MM.1S (cell line): ENCODE results near the gene PRKG2.

Experiments used
- DNase-seq: peaks from one replicate; pipeline ENCODE4 v3.0.0-alpha.2; 2015
- H2AFZ ChIP-seq: fragments of 300-600 bp; sonication (generic); 2 replicates; pipeline ENCODE4 v1.6.0; 2016; ENCODE audit warnings: antibody characterized with exemption, low read length
- H3F3A ChIP-seq: fragments of 300-600 bp; sonication (generic); 2 replicates; pipeline ENCODE4 v1.6.1; 2016; ENCODE audit warnings: mild to moderate bottlenecking, antibody characterized with exemption, low read length, moderate library complexity, mixed read lengths; ENCODE audit not compliant: insufficient read depth
- H3K27ac ChIP-seq: fragments of 300-600 bp; sonication (generic); 2 replicates; pipeline ENCODE4 v1.5.1; 2016; ENCODE audit warnings: mild to moderate bottlenecking, low read length
- H3K27me3 ChIP-seq: fragments of 300-600 bp; sonication (generic); replicated peaks from 2 replicates; pipeline ENCODE4 v1.6.0; 2016; ENCODE audit warnings: low read length; ENCODE audit not compliant: insufficient read depth
- H3K36me3 ChIP-seq: fragments of 300-600 bp; sonication (generic); replicated peaks from 2 replicates; pipeline ENCODE4 v1.6.1; 2016; ENCODE audit warnings: mild to moderate bottlenecking, low read length, mixed read lengths; ENCODE audit not compliant: insufficient read depth
- H3K4me1 ChIP-seq: fragments of 300-600 bp; sonication (generic); 2 replicates; pipeline ENCODE4 v1.6.1; 2016; ENCODE audit warnings: low read length, mixed read lengths
- H3K4me2 ChIP-seq: fragments of 300-600 bp; sonication (generic); 2 replicates; pipeline ENCODE4 v1.6.0; 2016; ENCODE audit warnings: low read depth, low read length
- H3K4me3 ChIP-seq: fragments of 300-600 bp; sonication (generic); 2 replicates; pipeline ENCODE4 v1.5.1; 2016; ENCODE audit warnings: low read length, mixed read lengths
- H3K79me2 ChIP-seq: fragments of 300-600 bp; sonication (generic); 2 replicates; pipeline ENCODE4 v1.6.1; 2016; ENCODE audit warnings: mixed run types, low read length, mixed read lengths
- H3K9ac ChIP-seq: fragments of 300-600 bp; sonication (generic); 2 replicates; pipeline ENCODE4 v1.6.1; 2016; ENCODE audit warnings: low read length, mixed read lengths
- H3K9me2 ChIP-seq: fragments of 300-600 bp; sonication (generic); replicated peaks from 2 replicates; pipeline ENCODE4 v1.6.1; 2016; ENCODE audit warnings: mild to moderate bottlenecking, low read length, mixed read lengths; ENCODE audit not compliant: insufficient read depth
- H3K9me3 ChIP-seq: fragments of 300-600 bp; sonication (generic); replicated peaks from 2 replicates; pipeline ENCODE4 v1.6.1; 2016; ENCODE audit warnings: mild to moderate bottlenecking, low read length, mixed read lengths; ENCODE audit not compliant: insufficient read depth
- H4K20me1 ChIP-seq: fragments of 300-600 bp; sonication (generic); 2 replicates; pipeline ENCODE4 v1.6.1; 2016; ENCODE audit warnings: mild to moderate bottlenecking, low read length, moderate library complexity, mixed read lengths; ENCODE audit not compliant: insufficient read depth
- CTCF ChIP-seq: fragments of 300-600 bp; sonication (generic); IDR thresholded peaks from 2 replicates; pipeline ENCODE4 v1.5.1; 2016; ENCODE audit warnings: antibody characterized with exemption, low read length, mixed read lengths
- EZH2 ChIP-seq: fragments of 300-600 bp; sonication (generic); optimal IDR thresholded peaks from 2 replicates; pipeline ENCODE3; 2017; ENCODE audit warnings: low read depth, mild to moderate bottlenecking, antibody characterized with exemption, low read length, mixed read lengths
- EZH2phosphoT487 ChIP-seq: fragments of 300-600 bp; sonication (generic); IDR thresholded peaks from 2 replicates; pipeline ENCODE4 v1.6.1; 2018; ENCODE audit warnings: antibody characterized with exemption, low read length

Gene PRKG2

DNA sequence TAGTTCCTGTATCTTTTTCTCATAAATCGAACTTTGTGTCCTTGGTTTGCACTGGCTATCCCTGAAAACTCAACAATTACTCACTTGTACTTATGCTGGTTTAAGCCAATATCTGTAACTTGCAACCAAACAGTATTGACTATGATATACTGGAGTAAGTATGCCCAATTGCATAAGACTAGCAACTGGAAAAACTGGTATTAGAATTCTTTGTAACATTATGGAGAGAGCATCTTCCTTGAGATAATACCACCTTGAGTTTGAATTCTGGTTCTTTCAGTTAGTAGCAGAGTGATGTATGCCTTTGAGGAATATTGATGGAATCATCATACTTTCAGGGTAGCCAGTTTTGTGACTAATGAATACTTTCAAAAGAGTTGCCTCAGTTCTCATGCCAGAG lies 156.4 kb downstream of the PRKG2 start:
- Histone ChIP-seq H3F3A (no peaks in the 10 kb centered on the region), H3K36me3 (no peaks in the 10 kb centered on the region), H3K9me3 (no peaks in the 10 kb centered on the region), H3K27me3 (peaks cover 77% of the 10 kb centered on the region), H4K20me1 (no peaks in the 10 kb centered on the region), H2AFZ (no peak overlapping the region), H3K9ac (no peak overlapping the region), H3K9me2 (no peaks in the 10 kb centered on the region), H3K4me3 (no peak overlapping the region), H3K4me2 (no peak overlapping the region), H3K4me1 (no peaks in the 10 kb centered on the region), H3K79me2 (no peaks in the 10 kb centered on the region), H3K27ac (no peak overlapping the region)
- TF ChIP-seq CTCF (no peak), EZH2phosphoT487 (no peak), EZH2 (no peak)
- no peak for DNase-seq

DNA sequence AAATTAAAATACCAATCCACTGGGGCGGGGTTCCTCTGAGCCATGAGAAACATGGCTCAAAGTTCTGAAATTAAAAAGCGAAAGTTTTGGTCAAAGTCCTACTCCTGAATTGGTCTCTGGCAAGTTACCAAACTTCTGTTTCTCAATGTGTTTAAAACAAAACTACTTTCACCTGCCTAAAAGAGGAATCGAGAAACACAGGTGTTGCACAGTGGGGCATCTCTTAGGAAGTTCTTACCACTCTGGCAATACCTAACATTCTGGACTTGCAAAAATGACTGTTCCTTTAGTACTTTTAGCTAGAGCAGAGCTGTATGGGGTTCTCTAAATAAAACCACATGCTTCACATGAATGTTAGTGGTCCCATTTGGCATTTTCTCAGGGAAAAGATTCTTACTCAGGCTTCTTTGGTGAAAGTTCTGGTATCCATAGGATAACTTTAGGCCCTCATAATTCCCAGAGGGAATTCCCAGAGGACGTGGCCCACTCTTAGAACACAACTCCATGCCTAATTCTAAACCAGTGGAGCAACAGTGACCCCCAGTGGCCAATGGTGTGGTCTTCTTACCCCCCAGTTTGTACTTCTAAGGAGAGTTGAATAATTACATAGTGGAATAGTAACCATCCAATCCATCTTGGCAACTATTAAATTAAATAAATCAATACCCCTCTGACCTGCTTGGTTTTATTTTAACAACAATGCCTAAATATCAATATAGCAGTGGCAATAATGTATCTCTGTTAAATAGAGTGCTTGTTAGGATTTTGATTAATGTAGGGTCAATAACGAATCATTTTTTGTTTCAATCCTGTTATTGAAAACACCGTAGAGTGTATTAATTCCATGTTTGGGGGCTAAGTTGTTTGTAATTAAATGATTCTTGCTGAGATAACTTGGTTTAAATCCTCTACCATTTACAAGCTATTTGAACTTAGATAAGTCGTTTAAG lies 162.6 kb downstream of the PRKG2 start:
- no peaks in the 10 kb centered on the region for H3K36me3 ChIP-seq
- H3K4me3 ChIP-seq: no peak overlapping the region
- DNase-seq: peak; percentile 96
- no peak overlapping the region for H3K4me2 ChIP-seq
- no peaks in the 10 kb centered on the region for H3K9me2 ChIP-seq
- no peak overlapping the region for H2AFZ ChIP-seq
- H3K79me2 ChIP-seq: no peaks in the 10 kb centered on the region
- peaks cover 8% of the 10 kb centered on the region for H3K4me1 ChIP-seq
- no peak overlapping the region for H3K9ac ChIP-seq
- H3K27ac ChIP-seq: no peak overlapping the region
- H3F3A ChIP-seq: peaks cover 14% of the 10 kb centered on the region
- no peaks in the 10 kb centered on the region for H3K9me3 ChIP-seq
- TF ChIP-seq EZH2: no peak
- TF ChIP-seq EZH2phosphoT487: peak; percentile 80; the same call in 1 of the 2 replicates
- peak; percentile 61 for TF ChIP-seq CTCF
- H3K27me3 ChIP-seq: peaks cover 91% of the 10 kb centered on the region
- peaks cover 8% of the 10 kb centered on the region; the same call in 1 of the 2 replicates for H4K20me1 ChIP-seq

DNA sequence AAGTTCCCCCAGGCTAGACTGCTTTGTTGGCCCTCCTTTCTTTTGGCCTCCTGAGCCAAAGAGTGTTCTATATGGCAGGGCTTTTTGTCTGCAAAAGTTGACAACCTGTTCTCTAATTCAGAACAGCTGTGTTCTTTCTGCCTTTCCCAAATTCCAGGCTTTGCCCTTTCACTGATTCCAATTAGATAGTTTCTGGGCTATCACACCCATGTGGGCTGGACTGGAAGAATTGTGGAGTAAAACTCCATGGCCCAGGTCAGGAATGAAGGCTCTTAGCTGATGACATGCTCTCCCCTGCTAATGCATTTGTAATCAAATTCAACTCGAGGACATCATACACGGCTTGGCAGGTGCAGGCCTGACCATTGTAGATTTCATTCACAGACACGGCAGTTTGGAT lies 165.1 kb downstream of the PRKG2 start:
- no peak overlapping the region for H3K27ac ChIP-seq
- TF ChIP-seq EZH2 (no peak), CTCF (no peak), EZH2phosphoT487 (no peak)
- peaks cover 92% of the 10 kb centered on the region for H3K27me3 ChIP-seq
- H2AFZ ChIP-seq: no peak overlapping the region
- no peak overlapping the region for H3K4me3 ChIP-seq
- no peak overlapping the region for H3K9ac ChIP-seq
- H3K9me2 ChIP-seq: no peaks in the 10 kb centered on the region
- H3K79me2 ChIP-seq: no peaks in the 10 kb centered on the region
- DNase-seq: no peak
- H3K9me3 ChIP-seq: no peaks in the 10 kb centered on the region
- peaks cover 8% of the 10 kb centered on the region; the same call in 1 of the 2 replicates for H4K20me1 ChIP-seq
- H3K36me3 ChIP-seq: no peaks in the 10 kb centered on the region
- H3K4me2 ChIP-seq: no peak overlapping the region
- peaks cover 14% of the 10 kb centered on the region for H3F3A ChIP-seq
- H3K4me1 ChIP-seq: peaks cover 8% of the 10 kb centered on the region
